ENCODE results near the gene PFKP.

Gene PFKP

DNA sequence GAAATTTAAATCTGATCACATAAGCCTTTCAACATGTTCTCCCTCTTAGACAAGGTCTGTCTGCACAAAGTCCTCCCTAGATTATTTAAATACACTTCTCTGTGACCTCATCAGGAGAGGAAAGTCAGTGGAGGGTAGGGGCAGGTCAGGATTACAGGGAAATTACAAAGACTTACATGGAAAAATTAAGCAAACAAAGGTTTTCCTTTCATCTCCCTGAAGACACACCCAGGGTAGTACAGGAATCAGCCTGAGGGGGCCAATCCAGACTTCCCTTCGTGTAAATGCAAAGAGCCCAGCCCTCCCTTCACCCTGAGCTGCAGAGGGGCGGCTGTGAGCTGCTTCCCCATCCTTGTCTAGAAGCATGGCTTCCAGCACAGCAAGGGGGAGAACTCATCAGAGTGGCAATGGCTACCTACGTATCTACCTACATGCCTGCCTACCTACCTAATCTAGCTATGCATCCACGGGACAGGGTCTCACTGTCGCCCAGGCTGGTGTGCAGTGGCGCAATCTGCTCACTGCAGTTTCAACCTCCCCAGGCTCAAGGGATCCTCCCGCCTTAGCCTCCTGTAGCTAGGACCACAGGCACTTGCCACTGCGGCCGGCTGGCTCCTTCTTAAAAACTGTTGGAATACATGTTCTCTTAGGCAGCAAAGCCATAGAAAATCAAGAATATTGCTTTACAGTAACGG is 72.0 kb downstream of the PFKP start:
- no peak for DNase-seq

DNA sequence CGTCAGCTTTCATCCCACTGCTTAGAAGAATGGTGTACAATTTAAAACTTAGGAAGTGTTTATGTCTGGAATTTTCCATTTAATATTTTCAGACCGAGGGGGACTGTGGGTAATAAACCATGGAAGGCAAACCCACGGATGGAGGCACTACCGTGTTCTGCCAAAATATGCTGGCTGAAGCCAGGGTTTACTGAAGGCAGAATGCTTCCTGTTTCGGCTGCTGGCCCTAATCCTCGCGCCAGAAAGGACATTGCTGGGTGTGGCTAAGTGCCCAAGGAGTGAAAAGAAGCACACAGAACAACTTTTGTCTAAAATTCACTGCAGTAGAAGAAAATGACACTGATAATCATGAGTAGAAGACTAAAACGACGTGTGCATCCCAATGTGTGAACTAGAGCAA is 72.9 kb downstream of the PFKP start:
- no peak for DNase-seq

DNA sequence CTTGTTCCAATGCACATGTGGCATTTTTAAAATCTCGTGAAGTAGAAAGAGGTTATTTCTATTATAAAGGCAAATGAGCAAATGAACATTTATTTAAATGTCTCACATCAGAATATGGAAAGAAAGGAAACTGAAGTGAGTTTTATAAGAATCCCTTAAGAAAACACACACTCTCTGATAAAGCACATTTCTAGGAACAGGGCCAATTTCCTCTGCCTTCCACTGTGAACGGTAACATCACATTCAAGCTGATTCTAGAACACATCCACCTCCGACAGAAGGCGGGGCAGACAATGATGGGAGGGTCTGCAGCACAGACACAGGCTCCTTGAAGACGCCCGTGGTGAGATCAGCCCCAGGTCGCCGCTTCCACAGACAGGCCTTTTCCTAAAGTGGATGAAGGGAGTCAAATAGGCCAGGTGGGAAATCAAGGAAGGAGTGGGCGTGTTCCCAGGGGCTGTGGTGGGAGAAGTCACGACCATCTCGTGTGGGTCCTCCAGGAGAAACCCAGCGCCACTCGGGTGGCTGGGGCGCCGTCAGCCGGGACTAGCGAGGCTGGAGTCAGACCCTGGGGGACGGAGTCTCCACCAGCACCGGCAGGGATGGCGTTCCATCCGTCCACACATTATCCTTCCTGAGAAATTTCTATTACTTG is 74.1 kb downstream of the PFKP start:
- no peak for DNase-seq

DNA sequence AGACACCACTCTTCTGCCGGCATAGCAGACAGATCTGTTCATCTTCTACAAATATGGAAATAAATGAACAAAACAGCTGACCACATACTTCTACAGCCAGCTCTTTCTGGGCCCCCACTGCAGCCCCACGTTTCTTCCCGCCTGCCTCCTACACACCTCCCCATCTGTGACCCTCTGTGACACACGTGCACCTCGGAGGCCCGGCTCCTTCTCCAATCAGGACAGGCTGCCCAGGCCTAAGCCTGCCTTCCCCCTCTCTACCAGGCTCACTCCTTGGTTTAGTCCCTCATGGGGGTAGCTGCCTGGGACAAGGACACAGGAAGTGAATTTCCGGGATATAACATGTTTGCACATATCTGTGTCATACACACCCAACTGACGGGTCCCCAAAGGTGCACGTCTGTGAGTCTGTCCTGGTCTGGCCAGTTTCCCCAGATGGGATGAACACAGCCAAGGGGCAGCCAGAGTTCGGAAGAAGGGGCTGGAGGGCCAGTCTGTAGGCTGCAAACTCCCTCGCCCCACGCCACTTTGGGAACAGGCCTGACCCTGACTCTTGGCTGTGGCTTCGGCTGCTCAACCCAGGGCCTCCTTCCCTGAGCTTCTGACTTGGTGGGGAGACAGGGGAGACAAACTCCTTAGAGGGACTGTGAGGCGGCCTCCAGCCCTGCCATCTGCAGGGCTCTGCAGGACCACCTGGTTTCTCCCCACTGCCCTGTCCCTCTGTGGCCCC is 75.0 kb downstream of the PFKP start:
- no peak for DNase-seq

DNA sequence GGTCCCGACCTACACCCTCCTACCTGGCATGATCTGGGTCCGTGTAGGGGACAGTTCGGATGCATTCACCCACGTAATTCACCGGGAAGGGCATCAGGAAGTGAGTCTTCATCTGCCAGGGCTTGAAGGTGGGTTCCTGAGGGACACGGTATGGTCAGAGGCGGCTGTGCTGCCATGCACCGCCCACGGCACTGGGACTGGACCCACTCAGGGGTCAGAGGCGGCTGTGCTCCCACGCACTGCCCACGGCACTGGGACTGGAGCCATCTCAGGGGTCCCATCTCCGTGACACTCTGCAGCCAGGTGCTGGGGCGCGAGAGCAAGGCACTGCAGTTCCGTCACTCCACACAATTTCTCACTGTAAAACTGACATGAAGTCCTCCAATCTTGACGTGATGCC is 76.0 kb downstream of the PFKP start:
- DNase-seq, result no peak

DNA sequence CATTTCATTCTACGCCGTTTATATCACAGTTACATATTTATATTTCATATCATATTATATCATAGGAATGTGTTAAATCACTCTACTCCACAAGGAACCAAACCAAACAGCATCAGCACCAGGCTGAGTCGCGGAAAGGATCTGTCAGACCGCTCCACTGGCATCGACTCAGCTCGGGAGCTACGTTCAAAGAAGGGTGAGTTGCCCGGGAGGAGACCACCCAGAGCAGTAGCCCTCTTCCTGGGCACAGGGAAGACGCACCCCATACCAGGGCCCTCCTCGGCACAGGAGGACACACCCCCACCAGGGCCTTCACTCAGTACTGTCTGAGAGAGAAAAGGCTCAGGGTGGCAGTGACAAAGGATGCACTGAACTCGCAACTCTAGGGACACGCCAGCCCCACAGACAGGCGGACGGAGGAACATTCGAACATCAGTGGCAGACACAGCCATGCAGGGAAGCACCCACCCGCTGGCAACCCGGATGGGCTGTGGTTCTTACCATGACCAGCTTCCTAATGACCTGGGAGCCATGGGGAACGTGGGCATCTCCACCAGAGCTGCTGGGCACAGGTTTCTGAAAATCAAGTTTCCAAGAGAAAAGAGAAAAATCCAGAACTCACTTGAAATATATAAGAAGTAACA is 76.6 kb downstream of the PFKP start:
- DNase-seq, result no peak

DNA sequence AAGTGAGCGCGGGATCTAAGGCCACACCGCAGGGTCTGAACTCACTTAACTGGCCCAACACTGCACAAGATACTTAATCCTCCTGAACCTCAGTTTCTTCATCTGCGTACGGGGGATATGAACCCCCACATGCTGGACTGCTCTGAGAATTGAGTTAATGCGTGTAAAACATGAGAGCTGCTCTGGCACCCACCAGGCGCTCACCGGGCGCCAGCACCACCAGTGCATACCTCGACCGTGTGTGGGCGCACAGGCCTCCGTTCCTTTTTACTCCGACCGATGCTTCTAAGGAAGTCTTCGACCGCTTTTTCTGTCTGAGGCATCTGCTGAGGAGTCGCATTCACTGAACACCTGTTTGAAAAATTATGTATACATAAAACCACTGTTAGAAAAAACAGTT is 78.0 kb downstream of the PFKP start:
- no peak for DNase-seq

DNA sequence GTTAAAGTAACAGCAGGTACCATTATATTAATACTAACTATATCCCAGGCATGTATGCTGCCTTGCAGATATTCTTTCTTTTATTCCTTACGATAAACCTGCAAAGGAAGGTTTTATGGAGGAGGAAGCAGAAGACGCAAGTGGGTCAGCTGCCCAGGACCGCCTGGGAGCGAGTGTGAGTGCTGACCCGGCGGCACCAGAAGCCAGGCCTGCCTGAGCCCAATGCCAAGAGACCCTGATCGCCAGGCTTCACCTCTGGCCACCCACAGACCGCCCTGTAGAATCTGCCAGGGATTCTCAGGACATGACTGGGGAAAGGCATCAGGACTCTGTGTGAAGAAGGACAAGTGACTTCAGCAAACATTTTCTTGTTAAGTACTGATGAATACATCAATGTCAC is 78.9 kb downstream of the PFKP start:
- no peak for DNase-seq

DNA sequence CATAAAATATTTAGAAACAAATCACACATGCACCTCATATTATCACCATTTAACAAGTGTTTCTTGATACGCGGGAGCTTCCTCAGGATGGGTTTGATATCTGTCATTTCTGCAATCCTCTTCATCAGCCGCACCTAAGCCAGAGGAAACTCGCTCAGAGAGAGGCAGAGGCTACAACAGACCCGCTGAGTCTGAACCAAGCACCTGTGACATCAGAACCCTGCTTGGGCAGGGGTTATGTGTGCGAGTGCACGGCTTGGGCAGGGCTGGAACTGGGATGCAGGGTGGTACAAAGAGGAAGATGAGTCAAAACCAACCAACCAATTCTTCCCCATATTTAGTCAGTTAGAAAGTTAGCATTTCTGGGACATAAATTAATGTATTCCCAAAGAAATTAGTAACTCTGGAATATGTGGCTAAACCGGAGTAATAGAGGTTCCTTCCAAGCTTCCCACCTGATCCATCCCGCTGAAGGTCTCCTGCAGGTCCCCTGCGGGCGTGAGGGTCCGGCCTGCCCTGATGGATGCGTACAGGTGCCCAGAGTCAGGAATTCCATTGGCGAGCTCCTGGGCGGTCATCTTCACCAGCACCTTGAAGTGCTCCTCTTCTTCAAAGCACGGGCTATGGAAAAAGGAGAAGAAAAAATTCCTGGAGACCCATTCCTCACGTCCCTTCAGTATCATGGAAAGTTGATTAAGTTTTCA is 79.9 kb downstream of the PFKP start:
- no peak for DNase-seq

DNA sequence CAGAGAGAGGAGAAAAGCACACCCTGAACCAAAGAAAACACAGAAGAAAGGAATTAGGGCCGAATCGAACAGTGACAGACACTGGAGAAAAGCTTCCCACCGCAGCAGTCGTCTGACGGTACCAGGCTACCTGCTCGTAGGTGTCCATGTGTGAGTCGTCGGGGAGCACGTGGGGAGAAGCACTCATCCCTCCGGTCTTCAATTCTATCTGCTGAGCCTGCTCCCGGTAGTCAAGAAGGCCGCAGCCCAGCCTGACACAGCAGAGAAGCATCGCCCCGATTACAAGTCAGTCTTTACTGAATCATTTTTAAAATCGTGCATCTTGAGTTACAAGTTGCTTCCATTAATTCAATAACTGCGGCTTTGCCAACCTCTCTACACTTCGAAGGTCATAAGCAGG is 80.7 kb downstream of the PFKP start:
- DNase-seq, result no peak

DNA sequence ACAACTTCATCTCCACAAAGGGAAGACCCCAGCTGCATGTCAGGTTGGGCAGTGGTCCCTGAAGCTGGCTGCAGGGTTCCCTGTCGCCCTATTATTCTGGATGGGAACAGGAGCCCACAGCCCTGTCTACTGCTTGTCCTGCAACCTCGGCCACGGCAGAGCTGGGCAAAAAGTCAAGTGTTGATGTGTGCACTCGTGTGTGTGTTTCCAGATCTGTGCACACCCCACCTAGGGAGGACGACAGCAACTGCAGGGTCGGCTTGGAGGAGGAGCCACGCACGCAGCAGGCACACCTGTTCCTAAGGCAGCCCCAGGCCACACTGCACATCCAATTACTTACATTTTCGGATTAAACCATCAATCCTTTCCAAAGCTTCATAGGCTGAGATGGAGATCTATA is 81.6 kb downstream of the PFKP start:
- no peak for DNase-seq

DNA sequence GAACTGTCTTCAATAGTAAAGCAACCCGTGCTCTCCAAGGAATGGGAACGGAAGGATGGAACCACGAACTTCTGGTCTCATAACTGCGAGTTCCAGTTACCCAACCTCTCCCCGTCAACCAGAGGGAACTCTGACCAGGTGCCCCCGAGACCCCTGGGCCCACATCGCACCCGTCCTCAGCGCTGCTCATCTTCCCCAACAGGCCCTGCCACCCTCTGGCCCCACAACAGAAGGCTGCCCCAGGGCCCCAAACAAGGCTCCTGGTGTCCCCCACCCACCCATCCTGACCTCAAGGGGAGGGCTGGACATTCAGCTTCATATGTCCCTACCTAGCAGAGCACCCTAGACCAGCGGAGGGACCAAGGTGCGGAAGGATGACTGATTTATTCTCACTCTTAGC is 82.6 kb downstream of the PFKP start:
- DNase-seq, result no peak

DNA sequence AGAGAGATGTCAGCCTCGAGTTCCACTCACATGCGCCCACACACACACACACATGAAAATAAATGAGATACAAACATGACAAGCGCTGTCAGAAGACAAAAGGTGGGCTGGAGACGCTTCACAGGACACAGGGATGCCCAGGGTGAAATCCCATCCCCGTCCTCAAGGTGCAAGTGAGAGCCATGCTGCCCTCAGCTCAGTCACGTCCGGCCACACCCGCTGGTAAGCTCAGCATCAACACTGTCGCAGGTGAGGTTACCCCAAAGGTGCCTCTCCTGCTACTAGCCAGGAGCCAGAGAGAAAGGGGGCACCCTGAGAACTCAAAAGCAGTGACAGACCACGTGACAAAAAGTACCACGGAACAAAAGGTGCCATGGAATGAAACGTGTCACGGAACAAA is 83.0 kb downstream of the PFKP start:
- no peak for DNase-seq

DNA sequence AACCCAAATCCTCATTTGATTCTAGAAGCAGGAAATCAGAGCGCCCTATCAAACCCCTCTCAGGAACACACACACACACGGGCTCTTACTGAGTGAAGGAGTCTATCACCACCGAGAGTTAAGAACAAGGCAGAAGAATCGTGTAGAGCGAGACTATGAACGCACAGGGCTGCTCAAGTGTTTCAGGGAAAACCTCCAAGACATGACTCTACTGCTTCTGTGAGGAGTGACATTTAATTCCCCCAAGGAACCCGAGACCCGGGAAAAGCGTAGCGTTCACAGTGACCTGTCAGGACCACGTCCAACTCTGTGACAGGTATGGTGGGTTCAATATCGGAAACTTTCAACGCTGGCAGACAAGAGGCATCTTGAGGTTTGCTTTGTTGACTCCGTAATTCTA is 83.6 kb downstream of the PFKP start:
- DNase-seq, result no peak

DNA sequence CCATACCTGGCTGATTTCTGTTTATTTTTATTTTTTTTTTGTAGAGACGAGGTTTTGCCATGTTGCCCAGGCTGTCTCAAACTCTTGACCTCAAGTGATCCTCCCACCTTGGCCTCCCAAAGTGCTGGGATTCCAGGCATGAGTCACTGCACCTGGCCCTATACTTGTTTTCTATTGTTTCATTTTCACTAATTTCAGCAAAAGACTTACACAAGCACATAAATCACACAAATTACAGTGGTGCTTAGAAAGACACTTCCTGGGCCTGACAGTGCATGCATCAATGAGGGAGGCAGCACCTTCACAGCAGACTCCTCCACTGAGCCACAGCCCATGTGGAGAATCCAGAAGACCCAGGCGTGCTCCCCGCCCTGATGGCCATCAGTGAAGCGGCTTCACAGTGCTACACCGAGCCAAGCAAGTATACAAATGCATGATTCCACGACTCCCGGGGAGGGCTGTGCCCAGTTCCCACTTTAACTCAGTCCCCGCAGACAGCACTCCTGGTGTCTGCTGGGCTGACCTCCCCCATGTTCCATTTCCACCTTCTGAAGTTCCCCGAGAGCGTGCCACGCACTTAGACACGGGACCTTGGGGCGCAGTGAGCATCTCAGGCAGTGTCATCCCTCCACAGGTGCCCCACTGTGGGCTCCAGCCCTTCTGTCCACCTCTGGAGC is 84.7 kb downstream of the PFKP start:
- no peak for DNase-seq

DNA sequence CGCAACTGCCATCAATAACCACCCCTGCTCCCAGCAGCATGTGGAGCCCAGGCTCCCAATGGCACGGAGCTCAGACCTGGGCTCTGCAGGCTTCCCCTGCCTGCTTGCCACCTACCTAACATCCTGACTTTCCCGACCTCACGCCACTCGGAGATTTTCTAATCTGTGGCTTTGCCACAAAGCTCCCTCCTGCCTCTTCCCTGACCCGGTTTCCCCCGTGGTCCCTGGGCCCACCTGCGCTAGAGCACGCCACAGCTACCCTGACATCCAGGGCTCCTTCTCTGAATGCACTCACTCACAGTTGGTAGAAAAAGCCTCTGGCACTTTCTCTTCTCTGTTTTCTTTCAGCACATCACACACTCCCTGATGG is 85.2 kb downstream of the PFKP start:
- DNase-seq, result no peak

DNA sequence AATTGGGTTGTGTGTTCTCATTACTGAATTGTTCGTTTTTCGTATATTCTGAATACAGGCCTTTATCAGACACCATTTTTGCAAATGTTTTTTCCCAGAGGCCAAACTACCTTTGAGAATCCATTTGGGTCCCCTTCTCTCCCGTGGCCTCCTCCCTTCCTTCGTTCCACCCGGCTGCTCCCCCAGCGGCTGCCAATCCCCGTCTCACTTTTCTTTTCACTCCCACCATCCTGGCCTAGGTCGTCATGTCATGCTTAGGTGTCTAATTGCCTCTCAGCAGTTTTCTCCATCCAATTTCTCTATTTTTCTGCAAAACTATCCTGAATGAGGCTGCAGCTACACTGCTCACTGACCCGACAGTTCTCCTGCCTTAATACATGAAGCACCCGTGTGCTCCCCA is 87.3 kb downstream of the PFKP start:
- no peak for DNase-seq

DNA sequence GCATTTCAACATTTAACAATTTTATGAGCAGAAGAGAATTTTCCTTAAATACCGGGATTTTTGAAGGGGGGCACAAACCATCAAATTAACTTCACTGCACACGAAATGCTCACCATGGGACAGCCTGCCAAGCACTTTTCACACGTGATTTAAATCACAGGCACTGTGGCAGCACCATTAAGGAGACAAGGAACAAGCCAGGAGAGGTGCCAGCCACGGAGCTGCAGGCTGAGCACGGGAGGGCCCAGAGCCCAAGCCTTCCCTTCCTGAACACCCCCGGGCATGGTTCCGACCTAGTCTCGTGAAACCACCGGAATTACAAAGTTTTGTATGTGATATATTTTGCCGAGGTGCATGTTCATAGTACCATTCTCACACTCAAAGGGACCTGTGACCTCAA is 91.8 kb downstream of the PFKP start:
- no peak for DNase-seq

DNA sequence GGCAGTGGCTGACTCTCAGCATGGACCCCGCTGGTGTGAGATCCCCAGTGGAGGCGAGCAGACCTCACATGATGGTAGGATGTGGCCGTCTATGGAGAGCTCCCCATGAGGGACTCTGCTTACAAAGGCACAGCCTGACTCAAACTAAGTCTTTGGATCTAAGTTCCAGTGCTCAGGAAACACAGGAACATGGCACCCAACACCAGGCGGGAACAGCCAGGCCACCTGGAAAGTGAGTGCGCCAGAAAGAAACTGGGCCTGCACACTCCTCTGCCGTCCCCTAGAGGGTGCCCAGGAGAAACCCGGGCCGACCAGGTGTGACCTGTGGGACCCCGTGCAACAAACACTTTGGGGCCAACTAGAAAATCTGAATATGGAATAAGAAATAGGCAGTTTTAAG is 95.2 kb downstream of the PFKP start:
- DNase-seq, result no peak

DNA sequence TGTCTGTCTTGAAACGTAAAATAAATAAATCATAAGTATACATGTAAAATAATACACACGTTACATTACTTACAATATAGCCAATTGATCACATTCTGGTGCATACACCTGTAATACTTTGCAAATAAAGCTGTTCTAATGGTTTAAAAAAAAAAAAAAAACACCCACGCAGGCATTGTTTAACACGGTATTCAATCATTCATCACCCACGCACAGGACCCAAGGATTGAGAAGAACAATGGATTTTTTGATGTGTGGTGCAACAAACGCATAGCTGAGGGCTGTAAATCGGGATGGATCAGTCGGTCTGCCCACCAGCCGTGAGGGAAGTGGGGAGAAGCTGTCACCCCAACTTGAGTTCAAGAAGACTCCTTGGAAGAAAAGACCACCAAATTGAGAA is 96.5 kb downstream of the PFKP start:
- no peak for DNase-seq

DNA sequence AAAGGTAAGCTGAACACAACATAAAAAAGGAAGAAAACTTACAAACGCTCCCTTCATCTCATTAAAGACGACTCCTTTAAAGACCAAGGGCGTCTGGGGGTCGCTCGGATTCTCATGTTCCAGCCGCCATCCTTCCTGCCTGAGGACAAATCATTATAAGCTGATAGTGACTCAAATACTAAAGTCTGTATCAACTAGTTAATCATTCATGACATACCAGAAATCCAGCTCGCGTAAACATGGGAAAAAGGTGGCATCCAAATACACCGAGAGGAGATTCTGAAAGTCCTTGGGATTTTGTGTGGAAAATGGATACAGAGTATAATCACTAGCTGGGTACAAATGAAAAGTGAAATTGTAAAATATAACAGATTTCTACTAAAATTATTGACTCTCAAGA is 97.8 kb downstream of the PFKP start:
- DNase-seq, result no peak

DNA sequence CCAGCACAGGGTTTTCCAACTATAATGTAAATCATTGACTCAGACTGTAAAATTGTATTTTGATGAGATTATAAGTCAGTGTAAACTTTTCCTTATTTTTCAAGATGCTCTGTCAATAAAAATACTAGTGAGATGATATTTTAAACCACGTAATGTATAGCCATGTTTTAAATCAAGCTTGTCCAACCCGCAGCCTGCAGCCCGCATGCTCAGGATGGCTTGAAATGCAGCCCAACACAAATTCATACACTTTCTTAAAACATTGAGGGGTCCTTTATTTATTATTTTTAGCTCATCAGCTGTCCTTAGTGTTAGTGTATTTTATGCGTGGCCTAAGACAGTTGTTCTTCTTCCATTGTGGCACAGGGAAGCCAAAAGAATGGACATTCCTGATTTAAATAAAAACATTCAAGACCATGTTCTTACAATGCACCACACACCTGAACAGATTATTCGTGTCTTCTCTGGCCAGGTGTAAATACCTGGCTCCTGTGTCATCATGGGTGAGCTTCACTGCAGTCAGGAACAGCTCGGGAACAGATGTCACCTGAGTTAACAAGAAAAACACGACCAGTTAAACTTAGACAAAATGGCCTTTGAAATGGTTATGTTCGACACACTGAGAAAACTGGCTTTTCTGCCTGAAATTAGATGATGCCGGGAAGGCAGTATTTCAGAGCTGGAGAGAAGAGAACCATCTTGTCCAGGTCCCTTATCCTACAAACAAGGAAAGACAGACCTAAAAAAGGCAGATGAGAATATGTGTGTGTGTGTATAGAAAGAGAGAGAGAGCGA is 99.3 kb downstream of the PFKP start:
- DNase-seq, result no peak
